ENCODE measurements around the gene SLC35F4.

SLC35F4 gene

GRCh38 chr14:57609192-57610075, 256.5 kb downstream of the SLC35F4 start:
- DNase-seq: no peak

DNA sequence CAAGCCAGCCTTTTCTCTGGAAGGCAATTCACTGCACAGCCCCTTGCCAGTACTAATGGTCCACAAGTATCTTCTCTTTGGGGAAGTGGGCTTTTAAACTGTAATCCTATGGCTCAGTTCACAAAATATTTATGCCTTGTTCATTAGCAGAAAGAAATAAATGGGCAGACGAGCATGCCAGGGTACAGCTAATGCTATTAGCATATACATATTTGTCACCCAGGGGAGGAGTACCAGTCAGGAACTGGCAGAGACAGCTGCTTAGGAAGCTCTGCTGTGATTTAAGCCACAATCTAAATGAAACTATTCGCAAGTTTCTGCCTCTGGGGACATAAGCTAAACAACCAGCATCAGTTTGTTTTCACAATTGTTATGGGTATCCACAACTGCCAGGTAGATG, 258.8 kb downstream of the SLC35F4 start:
- no peak for DNase-seq

DNA sequence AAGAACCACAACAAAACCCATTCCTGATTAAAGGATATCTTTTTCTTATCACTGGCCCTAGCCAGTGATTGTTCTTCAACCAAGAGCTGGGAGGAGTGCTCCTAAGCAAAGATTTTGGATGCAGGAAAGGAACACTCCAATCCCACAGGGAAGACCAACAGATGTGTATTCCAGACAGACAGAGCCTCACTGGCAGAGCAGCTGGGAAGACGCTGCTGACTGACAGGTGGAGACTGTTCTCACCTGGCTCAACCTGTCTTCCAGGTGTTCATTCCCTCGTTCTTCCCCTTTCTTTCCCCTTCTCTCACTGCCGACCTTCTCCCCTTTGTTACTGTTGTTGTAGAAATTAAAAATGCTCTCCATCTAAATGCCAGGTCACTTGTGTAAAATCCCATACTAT, 282.5 kb downstream of the SLC35F4 start:
- DNase-seq: no peak

- no peak for DNase-seq
Observed at GRCh38 chr14:57582746-57583145, 283.1 kb downstream of the SLC35F4 start.

- no peak for DNase-seq
Observed at GRCh38 chr14:57578801-57579200, 287.1 kb downstream of the SLC35F4 start.

- DNase-seq: no peak
Observed at GRCh38 chr14:57576498-57576897, 289.4 kb downstream of the SLC35F4 start.

DNA sequence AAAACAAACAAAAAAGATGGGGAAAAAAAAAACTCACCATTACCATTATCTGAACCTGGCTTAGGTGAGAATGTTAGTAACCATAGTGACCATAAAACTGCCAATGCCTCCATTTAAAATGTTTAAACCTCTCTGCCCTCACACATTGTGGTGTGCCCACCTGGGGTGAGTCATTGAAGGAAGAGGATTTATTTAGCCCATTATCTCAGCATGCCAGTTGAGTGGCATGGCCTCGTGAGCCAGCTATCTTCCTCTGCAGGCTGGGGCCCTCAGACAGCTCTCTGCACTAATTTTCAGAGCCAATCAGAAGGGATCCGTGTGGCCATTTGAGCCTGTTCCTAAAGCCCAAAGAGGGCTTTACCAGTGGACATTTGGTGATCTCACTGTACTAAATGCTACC, 290.4 kb downstream of the SLC35F4 start:
- DNase-seq: no peak

GRCh38 chr14:57574617-57575288, 291.1 kb downstream of the SLC35F4 start:
- DNase-seq: no peak

GRCh38 chr14:57573173-57573572, 292.7 kb downstream of the SLC35F4 start:
- DNase-seq: no peak

DNA sequence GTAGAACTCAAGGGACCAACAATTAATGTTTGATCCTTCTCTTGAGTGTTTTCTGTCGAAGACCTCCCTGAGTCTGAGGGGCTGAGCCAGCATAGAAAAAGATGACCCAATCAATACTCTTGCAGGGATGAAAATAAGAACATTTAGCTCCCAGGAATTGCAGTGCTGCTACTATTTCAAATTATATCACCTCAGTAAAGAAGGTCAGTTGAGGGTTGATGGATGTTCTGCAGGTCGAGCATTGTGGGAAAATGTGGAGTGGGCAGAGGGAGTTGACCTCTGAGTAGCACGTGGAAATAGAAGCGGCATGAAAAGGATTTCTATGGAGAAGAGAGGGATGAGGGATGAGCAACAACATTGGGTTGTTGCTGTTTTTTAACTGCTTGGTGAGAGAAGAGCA, 297.3 kb downstream of the SLC35F4 start:
- no peak for DNase-seq

- DNase-seq: no peak
Observed at GRCh38 chr14:57567220-57567619, 298.7 kb downstream of the SLC35F4 start.

GRCh38 chr14:57560681-57561080, 305.2 kb downstream of the SLC35F4 start:
- no peak for DNase-seq

- no peak for DNase-seq
Observed at GRCh38 chr14:57559576-57559975, 306.3 kb downstream of the SLC35F4 start.

GRCh38 chr14:57549765-57550420, 316.0 kb downstream of the SLC35F4 start:
- no peak for DNase-seq

DNA sequence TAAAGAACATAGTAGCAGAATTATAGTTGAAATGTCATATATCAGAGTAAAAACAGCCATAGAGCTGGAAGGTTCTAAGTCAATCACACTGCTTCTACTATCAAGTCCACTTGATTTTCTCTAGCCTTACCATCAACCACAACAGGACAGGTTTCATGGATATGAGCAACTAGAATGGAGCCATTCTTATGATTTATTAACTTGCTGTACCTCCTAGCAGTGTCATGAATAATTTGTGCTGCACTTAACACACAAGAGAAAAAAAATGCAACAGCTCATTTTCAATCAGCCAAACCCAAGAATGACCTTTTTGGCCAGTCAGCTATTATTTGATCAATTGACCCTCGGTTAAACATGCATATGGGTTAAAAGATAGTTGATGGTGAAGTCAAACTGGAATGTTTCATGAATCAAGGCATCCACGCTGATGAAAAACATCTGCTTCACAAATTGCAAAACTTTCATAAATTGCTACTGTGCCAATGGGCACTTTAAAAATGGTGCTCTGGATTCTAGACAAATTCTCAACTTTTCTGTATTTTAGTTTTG, 316.8 kb downstream of the SLC35F4 start:
- DNase-seq: no peak

- no peak for DNase-seq
Observed at GRCh38 chr14:57547131-57547530, 318.8 kb downstream of the SLC35F4 start.

- DNase-seq: no peak
Observed at GRCh38 chr14:57533214-57533613, 332.7 kb downstream of the SLC35F4 start.

GRCh38 chr14:57530571-57530970, 335.3 kb downstream of the SLC35F4 start:
- no peak for DNase-seq

- no peak for DNase-seq
Observed at GRCh38 chr14:57526942-57527341, 338.9 kb downstream of the SLC35F4 start.

DNA sequence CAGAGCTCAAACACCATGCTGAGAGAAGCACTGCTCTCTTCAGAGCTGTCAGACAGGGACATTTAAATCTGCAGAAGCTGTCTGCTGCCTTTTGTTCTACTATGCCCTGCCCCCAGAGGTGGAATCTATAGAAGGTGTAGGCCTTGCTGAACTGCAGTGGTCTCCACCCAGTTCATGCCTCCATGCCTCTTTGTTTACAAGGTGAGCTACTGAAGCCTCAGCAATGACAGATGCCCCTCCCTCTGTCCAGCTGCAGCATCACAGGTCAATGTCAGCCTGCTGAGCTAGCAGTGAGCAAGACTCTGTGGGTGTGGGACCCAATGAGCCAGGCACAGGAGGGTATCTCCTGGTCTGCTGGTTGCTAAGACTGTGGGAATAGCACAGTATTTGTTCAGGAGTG, 346.8 kb downstream of the SLC35F4 start:
- no peak for DNase-seq
